ENCODE data around the gene CDC42BPA.

DNA sequence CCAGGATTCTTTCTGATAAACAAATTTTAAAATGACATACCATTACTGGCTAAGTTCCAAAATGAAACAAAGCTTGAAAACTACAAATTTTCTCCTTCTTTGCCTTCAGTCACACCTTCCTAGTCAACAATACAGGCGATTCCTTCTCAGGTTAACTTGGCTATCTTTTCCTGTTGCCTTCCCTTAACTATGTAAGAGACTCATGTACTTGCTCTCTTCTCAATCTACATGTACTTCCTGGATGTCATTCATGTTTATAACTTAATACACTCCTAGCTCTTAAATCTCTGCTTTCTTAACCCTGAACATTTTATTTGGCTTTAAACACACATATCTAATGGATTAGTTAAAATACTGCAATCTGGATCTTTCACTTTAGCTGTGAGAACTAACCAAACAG lies 281.2 kb downstream of the CDC42BPA start:
- TF ChIP-seq, protein P1, sequence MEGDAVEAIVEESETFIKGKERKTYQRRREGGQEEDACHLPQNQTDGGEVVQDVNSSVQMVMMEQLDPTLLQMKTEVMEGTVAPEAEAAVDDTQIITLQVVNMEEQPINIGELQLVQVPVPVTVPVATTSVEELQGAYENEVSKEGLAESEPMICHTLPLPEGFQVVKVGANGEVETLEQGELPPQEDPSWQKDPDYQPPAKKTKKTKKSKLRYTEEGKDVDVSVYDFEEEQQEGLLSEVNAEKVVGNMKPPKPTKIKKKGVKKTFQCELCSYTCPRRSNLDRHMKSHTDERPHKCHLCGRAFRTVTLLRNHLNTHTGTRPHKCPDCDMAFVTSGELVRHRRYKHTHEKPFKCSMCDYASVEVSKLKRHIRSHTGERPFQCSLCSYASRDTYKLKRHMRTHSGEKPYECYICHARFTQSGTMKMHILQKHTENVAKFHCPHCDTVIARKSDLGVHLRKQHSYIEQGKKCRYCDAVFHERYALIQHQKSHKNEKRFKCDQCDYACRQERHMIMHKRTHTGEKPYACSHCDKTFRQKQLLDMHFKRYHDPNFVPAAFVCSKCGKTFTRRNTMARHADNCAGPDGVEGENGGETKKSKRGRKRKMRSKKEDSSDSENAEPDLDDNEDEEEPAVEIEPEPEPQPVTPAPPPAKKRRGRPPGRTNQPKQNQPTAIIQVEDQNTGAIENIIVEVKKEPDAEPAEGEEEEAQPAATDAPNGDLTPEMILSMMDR (conservative IDR thresholded peaks at IDR 0.05 in 1 of 2, IDR thresholded peaks at IDR 0.05 in 1 of 2; ENCODE audit: extremely low read depth in 1 of 2, insufficient read depth in 1 of 2, low read depth in 1 of 2, low read length in 2 of 2), result no peak
- no peak for TF ChIP-seq EZH2 (IDR thresholded peaks at IDR 0.05; ENCODE audit: borderline replicate concordance, low read length)

Data from mammary epithelial cell (primary cell).